HFF-Myc (cell line): ENCODE measurements around the gene DIAPH3.

ENCODE experiments used
- DNase-seq: peaks from one replicate; pipeline ENCODE4 v3.0.0-alpha.2; 2011; ENCODE audit warnings: low read depth; ENCODE audit errors: extremely low read depth
- H3K4me3 ChIP-seq: replicated peaks from 2 replicates; pipeline ENCODE4 v1.5.1; 2011; ENCODE audit warnings: low read depth, mild to moderate bottlenecking, control low read depth, low read length
- CTCF ChIP-seq: IDR thresholded peaks from 2 replicates; pipeline ENCODE4 v1.5.1; 2012; ENCODE audit warnings: mild to moderate bottlenecking, low read depth, low read length, control low read depth; ENCODE audit errors: missing control alignments

The DIAPH3 gene

GRCh38 chr13:59877933-59878332 lies 285.8 kb downstream of the DIAPH3 start:
- no peak for DNase-seq
- no peak for TF ChIP-seq CTCF
- H3K4me3 ChIP-seq, result no peak overlapping the region

GRCh38 chr13:59874973-59875372 lies 288.8 kb downstream of the DIAPH3 start:
- no peak for TF ChIP-seq CTCF
- DNase-seq, result no peak
- H3K4me3 ChIP-seq, result no peak overlapping the region

- TF ChIP-seq CTCF, result no peak
- H3K4me3 ChIP-seq, result no peak overlapping the region
- no peak for DNase-seq
Measured at GRCh38 chr13:59873856-59874255, 289.9 kb downstream of the DIAPH3 start.

GRCh38 chr13:59873309-59873708 lies 290.4 kb downstream of the DIAPH3 start:
- no peak overlapping the region for H3K4me3 ChIP-seq
- TF ChIP-seq CTCF, result no peak
- DNase-seq, result no peak

GRCh38 chr13:59867867-59868266 lies 295.9 kb downstream of the DIAPH3 start:
- no peak overlapping the region for H3K4me3 ChIP-seq
- no peak for TF ChIP-seq CTCF
- no peak for DNase-seq

GRCh38 chr13:59865398-59865797 lies 298.3 kb downstream of the DIAPH3 start:
- no peak overlapping the region for H3K4me3 ChIP-seq
- no peak for DNase-seq
- TF ChIP-seq CTCF, result no peak

GRCh38 chr13:59863621-59864020 lies 300.1 kb downstream of the DIAPH3 start:
- no peak overlapping the region for H3K4me3 ChIP-seq
- no peak for TF ChIP-seq CTCF
- no peak for DNase-seq
